OCI-LY3 (cell line): Measurements from ENCODE around the gene GM2A.

Experiments used
- H2AFZ ChIP-seq: fragments of 200-600, 300-600 bp; shearing (Covaris generic); 2 replicates; pipeline ENCODE4 v1.6.0; 2014; ENCODE audit warnings: antibody characterized with exemption, low read depth, low read length
- H3K27ac ChIP-seq: fragments of 200-600, 300-600 bp; sonication (generic); 2 replicates; pipeline ENCODE4 v1.5.1; 2014; ENCODE audit warnings: mild to moderate bottlenecking, low read length, moderate library complexity, mixed read lengths
- H3K27me3 ChIP-seq: fragments of 200-600, 300-600 bp; sonication (generic); 2 replicates; pipeline ENCODE4 v1.6.1; 2014; ENCODE audit warnings: low read depth, low read length, mixed read lengths
- H3K36me3 ChIP-seq: fragments of 200-600, 300-600 bp; sonication (generic); replicated peaks from 2 replicates; pipeline ENCODE3; 2014; ENCODE audit warnings: low read depth, low read length, mixed read lengths
- H3K4me1 ChIP-seq: fragments of 300-600, 200-600 bp; sonication (generic); 2 replicates; pipeline ENCODE4 v1.6.1; 2014; ENCODE audit warnings: low read length, mixed read lengths
- H3K4me2 ChIP-seq: fragments of 200-600, 300-600 bp; sonication (generic); 2 replicates; pipeline ENCODE4 v1.6.1; 2014; ENCODE audit warnings: low read length, mixed read lengths
- H3K4me3 ChIP-seq: fragments of 300-600, 200-600 bp; sonication (generic); 2 replicates; pipeline ENCODE4 v1.5.1; 2014; ENCODE audit warnings: antibody characterized with exemption, mild to moderate bottlenecking, low read length, moderate library complexity
- H3K79me2 ChIP-seq: fragments of 300-600, 200-600 bp; shearing (Covaris generic); 2 replicates; pipeline ENCODE4 v1.6.1; 2014; ENCODE audit warnings: mild to moderate bottlenecking, low read length, mixed read lengths
- H3K9ac ChIP-seq: fragments of 300-600, 200-600 bp; shearing (Covaris generic); 2 replicates; pipeline ENCODE4 v1.6.0; 2014; ENCODE audit warnings: mild to moderate bottlenecking, low read length, moderate library complexity
- H3K9me3 ChIP-seq: fragments of 200-600, 300-600 bp; shearing (Covaris generic); 2 replicates; pipeline ENCODE4 v1.6.1; 2014; ENCODE audit warnings: low read length, mixed read lengths; ENCODE audit not compliant: insufficient read depth
- H4K20me1 ChIP-seq: fragments of 200-600, 300-600 bp; sonication (generic); 2 replicates; pipeline ENCODE4 v1.6.1; 2016; ENCODE audit warnings: low read length, mixed read lengths; ENCODE audit not compliant: insufficient read depth
- EZH2phosphoT487 ChIP-seq: fragments of 200-600 bp; shearing (Covaris generic); IDR thresholded peaks from 2 replicates; pipeline ENCODE4 v1.6.1; 2018; ENCODE audit warnings: antibody characterized with exemption, mixed run types, low read depth
- TF ChIP-seq, protein P1 (sequence below): fragments of 200-600, 300-600 bp; sonication (generic); IDR thresholded peaks from 2 replicates; pipeline ENCODE4 v1.5.1; 2014; ENCODE audit warnings: antibody characterized with exemption, low read length, low read depth

Gene GM2A

DNA sequence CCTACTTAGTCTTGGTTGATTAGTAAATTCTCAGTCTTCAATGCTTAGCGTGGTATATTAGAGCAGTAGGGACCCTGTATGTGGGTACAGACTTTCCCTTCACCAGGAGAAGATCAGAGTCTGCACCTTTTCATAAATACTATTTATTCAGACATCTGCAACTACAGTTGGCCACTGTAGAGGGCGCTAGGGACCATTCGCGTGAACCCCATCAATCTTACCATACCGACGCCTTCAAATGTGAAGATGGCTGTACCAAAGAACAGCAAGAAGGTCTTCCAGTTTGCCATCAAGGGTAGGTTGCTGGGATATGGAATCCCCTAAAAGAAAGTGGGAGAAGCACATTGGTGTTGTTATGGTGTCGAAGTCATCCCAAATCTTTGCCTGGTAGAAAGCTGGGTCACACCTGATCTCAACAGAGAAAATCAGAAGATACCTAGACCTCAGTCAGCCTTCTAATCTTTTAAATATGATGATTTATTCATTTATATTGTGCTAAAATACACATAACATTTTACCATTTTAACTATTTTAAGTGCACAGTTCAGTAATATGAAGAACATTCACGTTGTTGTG lies 31.5 kb downstream of the GM2A start:
- Histone ChIP-seq H3K4me3 (no peak overlapping the region), H3K4me1 (no peaks in the 10 kb centered on the region), H3K9ac (no peak overlapping the region), H4K20me1 (no peaks in the 10 kb centered on the region), H3K79me2 (no peaks in the 10 kb centered on the region), H3K36me3 (no peaks in the 10 kb centered on the region), H3K9me3 (no peaks in the 10 kb centered on the region), H3K27ac (no peak overlapping the region), H3K4me2 (no peak overlapping the region), H2AFZ (no peak overlapping the region), H3K27me3 (no peaks in the 10 kb centered on the region)
- TF ChIP-seq, protein P1, sequence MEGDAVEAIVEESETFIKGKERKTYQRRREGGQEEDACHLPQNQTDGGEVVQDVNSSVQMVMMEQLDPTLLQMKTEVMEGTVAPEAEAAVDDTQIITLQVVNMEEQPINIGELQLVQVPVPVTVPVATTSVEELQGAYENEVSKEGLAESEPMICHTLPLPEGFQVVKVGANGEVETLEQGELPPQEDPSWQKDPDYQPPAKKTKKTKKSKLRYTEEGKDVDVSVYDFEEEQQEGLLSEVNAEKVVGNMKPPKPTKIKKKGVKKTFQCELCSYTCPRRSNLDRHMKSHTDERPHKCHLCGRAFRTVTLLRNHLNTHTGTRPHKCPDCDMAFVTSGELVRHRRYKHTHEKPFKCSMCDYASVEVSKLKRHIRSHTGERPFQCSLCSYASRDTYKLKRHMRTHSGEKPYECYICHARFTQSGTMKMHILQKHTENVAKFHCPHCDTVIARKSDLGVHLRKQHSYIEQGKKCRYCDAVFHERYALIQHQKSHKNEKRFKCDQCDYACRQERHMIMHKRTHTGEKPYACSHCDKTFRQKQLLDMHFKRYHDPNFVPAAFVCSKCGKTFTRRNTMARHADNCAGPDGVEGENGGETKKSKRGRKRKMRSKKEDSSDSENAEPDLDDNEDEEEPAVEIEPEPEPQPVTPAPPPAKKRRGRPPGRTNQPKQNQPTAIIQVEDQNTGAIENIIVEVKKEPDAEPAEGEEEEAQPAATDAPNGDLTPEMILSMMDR, result peak; percentile 45
- TF ChIP-seq EZH2phosphoT487, result no peak

DNA sequence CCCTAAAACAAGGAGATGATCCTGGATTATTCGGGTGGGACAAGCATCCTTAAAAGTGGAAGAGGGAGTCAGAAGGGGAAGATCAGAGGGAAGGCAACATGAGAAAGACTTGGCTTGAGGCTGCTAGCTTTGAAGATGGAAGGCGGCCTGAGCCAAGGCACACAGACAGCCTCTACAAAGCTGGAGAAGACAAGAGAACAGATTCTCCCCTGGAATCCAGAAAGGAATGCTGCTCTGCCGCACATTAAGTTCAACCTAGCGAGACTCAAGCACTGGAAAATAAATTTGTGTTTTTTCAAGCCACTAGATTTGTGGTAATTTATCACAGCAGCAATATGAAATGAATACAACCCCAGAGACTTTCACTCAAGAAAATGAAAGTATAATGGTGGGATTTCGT lies 32.7 kb downstream of the GM2A start:
- no peak overlapping the region for H3K4me3 ChIP-seq
- no peak overlapping the region for H3K27ac ChIP-seq
- no peak overlapping the region for H3K4me2 ChIP-seq
- H3K36me3 ChIP-seq, result no peaks in the 10 kb centered on the region
- no peaks in the 10 kb centered on the region for H3K4me1 ChIP-seq
- no peak overlapping the region for H2AFZ ChIP-seq
- TF ChIP-seq, protein P1, result no peak
- no peak for TF ChIP-seq EZH2phosphoT487
- H3K27me3 ChIP-seq, result no peaks in the 10 kb centered on the region
- no peaks in the 10 kb centered on the region for H3K9me3 ChIP-seq
- H3K79me2 ChIP-seq, result no peaks in the 10 kb centered on the region
- H3K9ac ChIP-seq, result no peak overlapping the region
- H4K20me1 ChIP-seq, result no peaks in the 10 kb centered on the region

DNA sequence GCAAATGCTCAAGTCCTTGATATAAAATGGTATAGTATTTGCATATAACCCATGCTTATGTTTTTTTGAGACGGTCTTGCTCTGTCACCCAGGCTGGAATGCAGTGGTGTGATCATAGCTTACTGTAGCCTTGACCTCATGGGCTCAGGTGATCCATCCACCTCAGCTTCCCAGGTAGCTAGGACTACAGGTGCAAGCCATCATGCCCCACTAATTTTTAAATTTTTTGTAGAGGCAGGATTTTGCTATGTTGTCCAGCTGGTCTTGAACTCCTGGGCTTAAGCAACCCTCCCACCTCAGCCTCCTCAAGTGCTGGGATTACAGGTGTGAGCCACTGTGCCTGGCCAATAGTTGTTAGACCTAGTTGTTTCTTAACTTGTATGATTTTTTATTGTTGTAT lies 33.3 kb downstream of the GM2A start:
- Histone ChIP-seq H4K20me1 (no peaks in the 10 kb centered on the region), H3K27ac (no peak overlapping the region), H3K4me1 (no peaks in the 10 kb centered on the region), H2AFZ (no peak overlapping the region), H3K9ac (no peak overlapping the region), H3K79me2 (no peaks in the 10 kb centered on the region), H3K4me3 (no peak overlapping the region), H3K36me3 (no peaks in the 10 kb centered on the region), H3K27me3 (no peaks in the 10 kb centered on the region), H3K4me2 (no peak overlapping the region), H3K9me3 (no peaks in the 10 kb centered on the region)
- TF ChIP-seq EZH2phosphoT487, result no peak
- TF ChIP-seq, protein P1, result no peak

DNA sequence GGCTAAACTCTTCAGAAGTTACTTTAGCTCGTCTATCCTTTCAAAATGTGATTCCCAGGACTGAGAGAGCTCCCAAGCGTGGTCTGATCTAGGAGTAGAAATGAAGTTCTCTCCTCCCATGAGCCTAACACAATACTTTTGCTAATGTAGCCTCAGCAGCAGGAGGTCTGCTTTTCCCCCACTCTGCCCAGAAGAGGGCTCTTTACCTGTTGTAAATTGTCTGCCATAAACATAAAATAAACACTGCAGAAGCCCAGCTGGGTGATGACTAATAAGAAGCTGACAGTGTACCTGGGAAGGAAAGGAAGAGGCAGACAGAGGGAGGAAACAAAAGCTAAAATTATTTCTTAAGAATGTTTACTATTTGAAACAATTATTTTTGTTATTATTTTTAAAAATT lies 35.2 kb downstream of the GM2A start:
- Histone ChIP-seq H3K36me3 (no peaks in the 10 kb centered on the region), H3K27ac (no peak overlapping the region), H2AFZ (no peak overlapping the region), H3K9me3 (no peaks in the 10 kb centered on the region), H4K20me1 (no peaks in the 10 kb centered on the region), H3K27me3 (no peaks in the 10 kb centered on the region), H3K9ac (no peak overlapping the region), H3K79me2 (no peaks in the 10 kb centered on the region), H3K4me1 (no peaks in the 10 kb centered on the region), H3K4me2 (no peak overlapping the region), H3K4me3 (no peak overlapping the region)
- TF ChIP-seq, protein P1, result peak; percentile 22; the same call in 1 of the 2 replicates
- TF ChIP-seq EZH2phosphoT487, result no peak
